K562 (cell line): Measurements from ENCODE around the gene MGAT4B. TPM values are rescaled to one million over a fixed set of nuclear protein-coding genes. Genes with fewer than 3 reads are reported as not detected.

Experiments
- ADNP ChIP-seq: fragments of 200-800 bp; sonication (Bioruptor generic); IDR thresholded peaks from 2 replicates; pipeline ENCODE4 v1.6.1; 2016; ENCODE audit warnings: missing genetic modification characterization, missing compliant biosample characterization
- BRCA1 ChIP-seq, 2 experiments: fragments of 450-650 bp in 1 of 2; sonication (generic) in 1 of 2; formaldehyde crosslinking in 1 of 2; IDR thresholded peaks; 2 replicates each; pipeline versions ENCODE4 v1.5.0 to v1.6.1; 2017 to 2020; ENCODE audit warnings: mild to moderate bottlenecking in 1 of 2, missing genetic modification reagents in 1 of 2
- CBFB ChIP-seq: sonication (generic); formaldehyde crosslinking; IDR thresholded peaks from 2 replicates; pipeline ENCODE4 v1.4.0; 2020; ENCODE audit warnings: mild to moderate bottlenecking, missing genetic modification reagents
- CREB1 ChIP-seq, 2 experiments: sonication (generic) in 1 of 2; formaldehyde crosslinking in 1 of 2; IDR thresholded peaks; 2 replicates each; pipeline versions ENCODE4 v1.6.1 to v1.8.0; 2012 to 2022; ENCODE audit warnings: inconsistent platforms in 1 of 2, mild to moderate bottlenecking in 1 of 2, missing genetic modification reagents in 1 of 2, moderate library complexity in 1 of 2
- ETS1 ChIP-seq: conservative IDR thresholded peaks from 2 replicates; pipeline ENCODE4 v1.6.1; 2011; ENCODE audit warnings: low read depth, mild to moderate bottlenecking, low read length; ENCODE audit not compliant: control insufficient read depth
- ETV1 ChIP-seq: fragments of 450-650 bp; conservative IDR thresholded peaks from 2 replicates; pipeline ENCODE4 v1.6.1; 2016; ENCODE audit warnings: missing genetic modification characterization, control low read depth, low read depth, missing compliant biosample characterization
- HLTF ChIP-seq: fragments of 450-650 bp; IDR thresholded peaks from 2 replicates; pipeline ENCODE4 v1.6.1; 2016
- KLF10 ChIP-seq: fragments of 250-450 bp; sonication (Bioruptor Pico); IDR thresholded peaks from 2 replicates; pipeline ENCODE4 v1.6.1; 2021; ENCODE audit warnings: matching md5 sums
- NEUROD1 ChIP-seq: fragments of 150-350 bp; IDR thresholded peaks from 2 replicates; pipeline ENCODE4 v1.6.1; 2014; ENCODE audit warnings: borderline replicate concordance, low read length, low read depth; ENCODE audit not compliant: partially characterized antibody
- NKRF ChIP-seq: fragments of 450-650 bp; IDR thresholded peaks from 2 replicates; pipeline ENCODE4 v1.6.1; 2016; ENCODE audit warnings: borderline replicate concordance
- PHF20 ChIP-seq: fragments of 450-650 bp; IDR thresholded peaks from 2 replicates; pipeline ENCODE4 v1.6.1; 2018; ENCODE audit not compliant: partially characterized antibody
- POLR2AphosphoS2 ChIP-seq: IDR thresholded peaks from 2 replicates; pipeline ENCODE4 v1.6.1; 2012; ENCODE audit warnings: low read length, improper control_type of control experiment
- POLR3A ChIP-seq: IDR thresholded peaks from 2 replicates; pipeline ENCODE4 v1.6.1; 2011; ENCODE audit warnings: borderline replicate concordance, mild to moderate bottlenecking, moderate library complexity; ENCODE audit not compliant: insufficient read length, insufficient read depth; ENCODE audit errors: extremely low read depth
- RAD51 ChIP-seq: fragments of 450-650 bp; IDR thresholded peaks from 2 replicates; pipeline ENCODE4 v1.7.1; 2016; ENCODE audit warnings: low read depth, mild to moderate bottlenecking, borderline replicate concordance
- RBM22 ChIP-seq: fragments of 200-400 bp; formaldehyde crosslinking; IDR thresholded peaks from 2 replicates; pipeline ENCODE4 v1.6.1; 2018; ENCODE audit warnings: low read length, low read depth; ENCODE audit not compliant: poor library complexity, severe bottlenecking
- STAT6 ChIP-seq: sonication (generic); formaldehyde crosslinking; IDR thresholded peaks from 2 replicates; pipeline ENCODE4 v1.8.1; 2023; ENCODE audit warnings: mild to moderate bottlenecking, missing genetic modification reagents
- TGIF2 ChIP-seq: sonication (generic); formaldehyde crosslinking; IDR thresholded peaks from 2 replicates; pipeline ENCODE4 v1.8.1; 2022; ENCODE audit warnings: mild to moderate bottlenecking, missing genetic modification reagents, moderate library complexity
- ZNF133 ChIP-seq: fragments of 250-450 bp; sonication (Bioruptor Pico); IDR thresholded peaks from 2 replicates; pipeline ENCODE4 v1.4.0; 2020; ENCODE audit warnings: mild to moderate bottlenecking
- ZNF408 ChIP-seq: fragments of 250-450 bp; sonication (Bioruptor Pico); IDR thresholded peaks from 2 replicates; pipeline ENCODE4 v1.4.0; 2020; ENCODE audit warnings: low read depth, mild to moderate bottlenecking, moderate library complexity
- ZNF436 ChIP-seq: fragments of 250-450, 450-650 bp; sonication (Bioruptor Pico); formaldehyde crosslinking; IDR thresholded peaks from 2 replicates; pipeline ENCODE4 v1.7.0; 2020; ENCODE audit warnings: mild to moderate bottlenecking
- ZNF511 ChIP-seq: sonication (generic); formaldehyde crosslinking; IDR thresholded peaks from 2 replicates; pipeline ENCODE4 v1.8.0; 2022; ENCODE audit warnings: mild to moderate bottlenecking, missing genetic modification reagents
- polyA plus RNA-seq, 8 experiments: library from polyadenylated mRNA; depleted of rRNA in 4 of 8; stranded (reverse) in 5 of 8; unstranded in 3 of 8; fragments of >200 nt; fragmentation: Nextera tagmentation in 2 of 8; fragmentation: Illumina TruSeq in 1 of 8; extraction: Ambion mirVana in 2 of 8; extraction: Trizol in 1 of 8; gene quantifications; 2 replicates each; pipeline versions ENCODE4 v1.2.1 to v1.2.3, GENCODE V29; 2011 to 2014; ENCODE audit warnings: inconsistent platforms in 1 of 8, missing spikeins in 1 of 8
- total RNA-seq, 7 experiments: library from RNA; depleted of rRNA in 6 of 7; stranded (reverse); fragments of >200 nt in 6 of 7; fragmentation: Illumina TruSeq in 2 of 7; extraction: Trizol in 2 of 7; gene quantifications; 2 replicates each; pipeline versions ENCODE4 v1.2.1 to v1.2.3, GENCODE V29; 2011 to 2021; ENCODE audit warnings: low replicate concordance in 1 of 7

Gene MGAT4B
- total and polyA plus RNA-seq, 9 of the 15 experiments (the other 6 are each of a cell fraction or from before 2014, with no cell fraction given), result 0.34 to 133 (median 75.4) TPM

- TF ChIP-seq BRCA1 (IDR thresholded peaks at IDR 0.05) (no peak), BRCA1 (CRISPR knock-in tag; IDR thresholded peaks at IDR 0.05) (peak; percentile 95), ETS1 (peak; percentile 30), KLF10 (CRISPR knock-in tag) (no peak), NKRF (no peak), ADNP (no peak), PHF20 (peak; percentile 69), ZNF511 (CRISPR knock-in tag) (peak; percentile 21), TGIF2 (no peak), HLTF (no peak), RBM22 (peak; percentile 66), ZNF408 (CRISPR knock-in tag) (no peak), NEUROD1 (peak; percentile 92), ETV1 (tag) (no peak), ZNF133 (CRISPR knock-in tag) (no peak), POLR2AphosphoS2 (peak; percentile 97), CBFB (CRISPR knock-in tag) (no peak), POLR3A (no peak), RAD51 (no peak), STAT6 (no peak), ZNF436 (CRISPR knock-in tag) (no peak), CREB1 (IDR thresholded peaks at IDR 0.05) (peak; percentile 52), CREB1 (CRISPR knock-in tag; IDR thresholded peaks at IDR 0.05) (peak; percentile 72; the same call in 1 of the 2 replicates)
Observed at GRCh38 chr5:179820483-179821297, 14.0 kb upstream of the MGAT4B start, which contains the start of gene SQSTM1 (continued).
